Fibroblast of gingiva (primary cell): ENCODE measurements around the gene VDAC2.

Experiments used
- DNase-seq: peaks from one replicate; pipeline ENCODE4 v3.0.0-alpha.2; 2011; ENCODE audit warnings: low read depth

Gene VDAC2

GRCh38 chr10:75231672-75232581 lies 21.3 kb downstream of the VDAC2 start:
- DNase-seq: no peak

- DNase-seq: no peak
Observed at GRCh38 chr10:75233444-75234016, 22.9 kb downstream of the VDAC2 start.

GRCh38 chr10:75234017-75234682 lies 23.6 kb downstream of the VDAC2 start:
- peak; percentile 88 for DNase-seq

GRCh38 chr10:75234683-75235374 lies 24.2 kb downstream of the VDAC2 start:
- no peak for DNase-seq

GRCh38 chr10:75235375-75236177 lies 25.0 kb downstream of the VDAC2 start, which contains the start of gene COMTD1:
TSS of gene COMTD1 (minus strand) at chr10:75235957. CDS start at chr10:75235928, 29 bp downstream.
- DNase-seq: peak; percentile 81

GRCh38 chr10:75236178-75236825 lies 25.7 kb downstream of the VDAC2 start:
- no peak for DNase-seq

- DNase-seq: no peak
Observed at GRCh38 chr10:75238182-75239095, 27.8 kb downstream of the VDAC2 start.

- DNase-seq: no peak
Observed at GRCh38 chr10:75239096-75239790, 28.6 kb downstream of the VDAC2 start.

- DNase-seq: no peak
Observed at GRCh38 chr10:75240329-75241076, 29.9 kb downstream of the VDAC2 start.

- no peak for DNase-seq
Observed at GRCh38 chr10:75243426-75243825, 32.8 kb downstream of the VDAC2 start.

GRCh38 chr10:75244487-75245353 lies 34.1 kb downstream of the VDAC2 start:
- no peak for DNase-seq

GRCh38 chr10:75245354-75246250 lies 35.0 kb downstream of the VDAC2 start:
- no peak for DNase-seq

- DNase-seq: no peak
Observed at GRCh38 chr10:75246506-75246905, 35.9 kb downstream of the VDAC2 start.

GRCh38 chr10:75247797-75248196 lies 37.2 kb downstream of the VDAC2 start:
- no peak for DNase-seq

- DNase-seq: no peak
Observed at GRCh38 chr10:75250934-75251333, 40.3 kb downstream of the VDAC2 start.
